Measurements from ENCODE around the gene PMFBP1.

PMFBP1 gene

GRCh38 chr16:72179204-72179970 lies 7.4 kb upstream of the PMFBP1 start:
- no peak for DNase-seq

GRCh38 chr16:72174726-72175125 lies 2.8 kb upstream of the PMFBP1 start:
- no peak for DNase-seq

GRCh38 chr16:72173997-72174396 lies 2.0 kb upstream of the PMFBP1 start:
- DNase-seq, result no peak

GRCh38 chr16:72171236-72171635 lies 719 bp downstream of the PMFBP1 start:
- DNase-seq, result no peak

- DNase-seq, result no peak
Observed at GRCh38 chr16:72169708-72170107, 2.2 kb downstream of the PMFBP1 start.

GRCh38 chr16:72168365-72168764 lies 3.6 kb downstream of the PMFBP1 start:
- DNase-seq, result no peak

GRCh38 chr16:72166954-72167561 lies 4.9 kb downstream of the PMFBP1 start:
- no peak for DNase-seq

GRCh38 chr16:72166151-72166550 lies 5.8 kb downstream of the PMFBP1 start:
- DNase-seq, result no peak

GRCh38 chr16:72164691-72165090 lies 7.3 kb downstream of the PMFBP1 start:
- no peak for DNase-seq

- no peak for DNase-seq
Observed at GRCh38 chr16:72162105-72162692, 9.8 kb downstream of the PMFBP1 start.

GRCh38 chr16:72159801-72160200 lies 12.2 kb downstream of the PMFBP1 start:
- DNase-seq, result no peak

GRCh38 chr16:72159386-72159785 lies 12.6 kb downstream of the PMFBP1 start:
- no peak for DNase-seq

GRCh38 chr16:72149676-72150464 lies 22.1 kb downstream of the PMFBP1 start:
- DNase-seq, result no peak

GRCh38 chr16:72142476-72142875 lies 29.5 kb downstream of the PMFBP1 start:
- DNase-seq, result no peak

GRCh38 chr16:72139908-72140307 lies 32.0 kb downstream of the PMFBP1 start:
- no peak for DNase-seq

GRCh38 chr16:72138064-72138572 lies 33.8 kb downstream of the PMFBP1 start:
- no peak for DNase-seq

GRCh38 chr16:72137380-72138063 lies 34.4 kb downstream of the PMFBP1 start:
- no peak for DNase-seq

- DNase-seq, result no peak
Observed at GRCh38 chr16:72134507-72134906, 37.4 kb downstream of the PMFBP1 start.

- DNase-seq, result no peak
Observed at GRCh38 chr16:72132726-72133125, 39.2 kb downstream of the PMFBP1 start.

GRCh38 chr16:72131036-72131435 lies 40.9 kb downstream of the PMFBP1 start:
- DNase-seq, result no peak

- no peak for DNase-seq
Observed at GRCh38 chr16:72129976-72130656, 41.8 kb downstream of the PMFBP1 start.

GRCh38 chr16:72128701-72129100 lies 43.3 kb downstream of the PMFBP1 start:
- DNase-seq, result no peak

All from retina (tissue), 1 donor.